Astrocyte (in vitro differentiated cells and primary cell): ENCODE data around the gene TUNAR.

ENCODE experiments used
- EZH2 ChIP-seq: IDR thresholded peaks from 2 replicates; pipeline ENCODE4 v1.6.1; 2012; ENCODE audit warnings: mild to moderate bottlenecking, low read length, inconsistent platforms; ENCODE audit not compliant: insufficient read depth
- TF ChIP-seq, protein P1 (sequence below): IDR thresholded peaks from 2 replicates; pipeline ENCODE4 v1.5.1; 2011; ENCODE audit warnings: low read depth, mild to moderate bottlenecking, inconsistent platforms, low read length, moderate library complexity; ENCODE audit not compliant: insufficient read depth

DNA sequence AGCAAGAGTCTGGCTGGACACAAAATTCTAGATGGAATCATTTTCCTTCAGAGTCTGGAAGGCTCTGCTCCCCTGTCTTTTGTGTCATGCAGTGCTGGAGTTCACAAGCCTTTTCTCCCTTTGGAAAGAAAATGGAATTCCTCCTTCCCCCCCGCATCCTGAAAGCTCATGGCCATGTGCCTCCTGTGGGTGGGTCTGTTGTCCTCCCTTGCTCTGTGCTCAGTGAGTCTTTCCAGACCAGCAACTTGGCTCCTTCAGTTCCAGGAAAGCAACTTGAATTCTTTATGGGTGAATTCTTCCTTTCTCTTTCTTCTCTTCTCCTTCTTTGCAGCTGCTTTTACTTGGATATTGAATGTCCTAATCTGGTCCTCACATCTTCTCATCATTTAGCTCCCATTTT lies 70.2 kb downstream of the TUNAR start:
- TF ChIP-seq, protein P1, sequence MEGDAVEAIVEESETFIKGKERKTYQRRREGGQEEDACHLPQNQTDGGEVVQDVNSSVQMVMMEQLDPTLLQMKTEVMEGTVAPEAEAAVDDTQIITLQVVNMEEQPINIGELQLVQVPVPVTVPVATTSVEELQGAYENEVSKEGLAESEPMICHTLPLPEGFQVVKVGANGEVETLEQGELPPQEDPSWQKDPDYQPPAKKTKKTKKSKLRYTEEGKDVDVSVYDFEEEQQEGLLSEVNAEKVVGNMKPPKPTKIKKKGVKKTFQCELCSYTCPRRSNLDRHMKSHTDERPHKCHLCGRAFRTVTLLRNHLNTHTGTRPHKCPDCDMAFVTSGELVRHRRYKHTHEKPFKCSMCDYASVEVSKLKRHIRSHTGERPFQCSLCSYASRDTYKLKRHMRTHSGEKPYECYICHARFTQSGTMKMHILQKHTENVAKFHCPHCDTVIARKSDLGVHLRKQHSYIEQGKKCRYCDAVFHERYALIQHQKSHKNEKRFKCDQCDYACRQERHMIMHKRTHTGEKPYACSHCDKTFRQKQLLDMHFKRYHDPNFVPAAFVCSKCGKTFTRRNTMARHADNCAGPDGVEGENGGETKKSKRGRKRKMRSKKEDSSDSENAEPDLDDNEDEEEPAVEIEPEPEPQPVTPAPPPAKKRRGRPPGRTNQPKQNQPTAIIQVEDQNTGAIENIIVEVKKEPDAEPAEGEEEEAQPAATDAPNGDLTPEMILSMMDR: no peak
- TF ChIP-seq EZH2: no peak
